Panc1 (cell line): ENCODE data around the gene RHOT2.

Experiments used
- POLR2AphosphoS5 ChIP-seq: IDR thresholded peaks from 2 replicates; pipeline ENCODE4 v1.6.1; 2012; ENCODE audit warnings: mild to moderate bottlenecking, low read depth, low read length, moderate library complexity
- TF ChIP-seq, protein P1 (sequence below): fragments of 450-650 bp; IDR thresholded peaks from 2 replicates; pipeline ENCODE4 v1.5.1; 2017; ENCODE audit warnings: mild to moderate bottlenecking

DNA sequence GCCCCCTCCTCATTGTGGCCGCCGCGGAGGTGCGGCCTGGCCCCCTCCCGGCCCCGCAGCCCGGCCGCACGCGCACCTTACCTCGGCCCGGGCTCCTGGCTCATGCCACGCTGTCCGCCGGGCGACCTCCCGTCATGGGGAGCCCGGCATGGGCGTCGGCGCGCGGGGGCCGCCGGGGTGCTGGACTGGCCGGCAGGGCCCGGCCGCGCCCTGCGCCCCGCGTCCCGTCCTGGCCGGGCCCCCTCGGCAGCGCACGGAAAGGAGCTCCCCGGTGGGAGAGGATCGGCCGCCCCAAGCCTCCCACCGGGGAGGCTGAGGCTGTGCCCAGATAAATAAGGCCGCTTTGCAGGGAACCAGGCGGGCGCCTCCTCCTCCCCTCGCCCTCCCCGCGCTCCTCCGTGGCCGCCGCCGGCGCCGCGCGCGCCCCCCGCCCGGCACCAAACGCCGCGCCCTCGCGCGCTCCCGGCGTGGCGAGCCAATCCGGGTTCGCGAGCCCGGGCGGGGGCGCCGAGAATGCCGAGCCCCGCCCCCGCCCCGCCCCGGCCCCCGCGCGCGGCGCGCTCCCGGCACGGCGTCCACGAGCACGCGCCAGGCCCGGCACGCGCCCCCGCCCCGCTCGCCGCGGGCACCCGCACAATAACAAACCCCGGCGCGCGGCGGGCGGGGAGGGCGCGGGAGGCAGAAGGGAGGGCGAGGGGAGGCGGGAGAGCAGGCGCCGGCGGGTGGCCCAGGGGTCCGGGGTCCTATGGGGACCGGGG lies 37.7 kb downstream of the RHOT2 start, which contains the start of gene FBXL16:
- TF ChIP-seq, protein P1, sequence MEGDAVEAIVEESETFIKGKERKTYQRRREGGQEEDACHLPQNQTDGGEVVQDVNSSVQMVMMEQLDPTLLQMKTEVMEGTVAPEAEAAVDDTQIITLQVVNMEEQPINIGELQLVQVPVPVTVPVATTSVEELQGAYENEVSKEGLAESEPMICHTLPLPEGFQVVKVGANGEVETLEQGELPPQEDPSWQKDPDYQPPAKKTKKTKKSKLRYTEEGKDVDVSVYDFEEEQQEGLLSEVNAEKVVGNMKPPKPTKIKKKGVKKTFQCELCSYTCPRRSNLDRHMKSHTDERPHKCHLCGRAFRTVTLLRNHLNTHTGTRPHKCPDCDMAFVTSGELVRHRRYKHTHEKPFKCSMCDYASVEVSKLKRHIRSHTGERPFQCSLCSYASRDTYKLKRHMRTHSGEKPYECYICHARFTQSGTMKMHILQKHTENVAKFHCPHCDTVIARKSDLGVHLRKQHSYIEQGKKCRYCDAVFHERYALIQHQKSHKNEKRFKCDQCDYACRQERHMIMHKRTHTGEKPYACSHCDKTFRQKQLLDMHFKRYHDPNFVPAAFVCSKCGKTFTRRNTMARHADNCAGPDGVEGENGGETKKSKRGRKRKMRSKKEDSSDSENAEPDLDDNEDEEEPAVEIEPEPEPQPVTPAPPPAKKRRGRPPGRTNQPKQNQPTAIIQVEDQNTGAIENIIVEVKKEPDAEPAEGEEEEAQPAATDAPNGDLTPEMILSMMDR = no peak
- TF ChIP-seq POLR2AphosphoS5 = no peak
